AG04450 (cell line): ENCODE data around the gene SCARF2. TPM values are rescaled to one million over a fixed set of nuclear protein-coding genes. Genes with fewer than 3 reads are reported as not detected.
"Not testable (repeated sequence)": the region's sequence is repeated elsewhere in the genome, so short reads cannot be mapped to it uniquely, and the experiment has no call there.

Source experiments
- CTCF ChIA-PET: fragments of 300-600, 350-600 bp; formaldehyde crosslinking; extraction: SDS; loops from one replicate; lab custom pipeline; 2022; ENCODE audit warnings: antibody characterized with exemption, inconsistent platforms; lab: Charles Lee
- POLR2A ChIA-PET: fragments of 350-600 bp; formaldehyde crosslinking; extraction: SDS; loops from one replicate; lab custom pipeline; 2021; ENCODE audit warnings: antibody characterized with exemption, inconsistent platforms; lab: Yijun Ruan, JAX
- DNase-seq: peaks from one replicate; pipeline ENCODE4 v3.0.0-alpha.2; 2011; ENCODE audit warnings: low read depth, low spot score
- H3K27ac ChIP-seq: one replicate; pipeline ENCODE4 v1.5.1; 2012; ENCODE audit warnings: low read depth, low read length, control low read depth
- H3K27me3 ChIP-seq: one replicate; pipeline ENCODE4 v1.6.0; 2012; ENCODE audit warnings: low read length; ENCODE audit not compliant: control insufficient read depth, insufficient read depth
- H3K4me3 ChIP-seq: 2 replicates; pipeline ENCODE4 v1.5.1; 2011; ENCODE audit warnings: mild to moderate bottlenecking, low read depth, low read length, control low read depth
- H3K9me3 ChIP-seq: 2 replicates; pipeline ENCODE4 v1.5.1; 2012; ENCODE audit warnings: low read length; ENCODE audit not compliant: control insufficient read depth, insufficient read depth
- polyA plus RNA-seq: library from polyadenylated mRNA; depleted of rRNA; stranded (reverse); fragments of >200 nt; gene quantifications from 2 replicates; pipeline ENCODE4 v1.2.3, GENCODE V29; 2011
- TF ChIP-seq, protein P1 (sequence below): IDR thresholded peaks from 2 replicates; pipeline ENCODE4 v1.5.1; 2011; ENCODE audit warnings: low read depth, low read length, control low read depth, inconsistent platforms

The SCARF2 gene
- polyA plus RNA-seq, 1 experiment = 7.3 TPM

DNA sequence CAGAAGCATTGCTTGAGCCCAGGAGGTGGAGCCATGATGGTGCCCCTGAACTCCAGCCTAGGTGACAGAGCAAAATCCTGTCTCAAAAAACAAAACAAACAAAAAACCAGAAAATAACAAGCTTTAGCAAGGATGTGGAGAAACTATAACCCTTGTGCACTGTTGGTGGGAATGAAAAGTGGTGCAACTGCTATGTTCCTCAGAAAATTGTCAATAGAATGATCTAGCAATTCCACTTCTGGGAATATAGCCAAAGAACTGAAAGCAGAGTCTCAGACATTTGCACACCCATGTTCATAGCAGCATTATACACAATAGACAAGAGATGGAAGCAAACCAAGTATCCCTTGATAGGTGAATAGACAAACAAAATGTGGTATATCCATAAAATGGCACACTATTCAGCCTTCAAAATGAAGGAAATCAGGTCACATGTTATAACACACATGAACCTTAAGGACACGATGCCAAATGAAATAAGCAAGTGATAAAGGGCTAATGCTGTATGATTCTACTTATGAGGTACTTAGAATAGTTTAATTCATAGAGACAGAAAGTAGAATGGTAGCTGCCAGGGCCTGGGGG is 42.1 kb upstream of the SCARF2 start:
- POLR2A ChIA-PET = no interaction called here
- TF ChIP-seq, protein P1, sequence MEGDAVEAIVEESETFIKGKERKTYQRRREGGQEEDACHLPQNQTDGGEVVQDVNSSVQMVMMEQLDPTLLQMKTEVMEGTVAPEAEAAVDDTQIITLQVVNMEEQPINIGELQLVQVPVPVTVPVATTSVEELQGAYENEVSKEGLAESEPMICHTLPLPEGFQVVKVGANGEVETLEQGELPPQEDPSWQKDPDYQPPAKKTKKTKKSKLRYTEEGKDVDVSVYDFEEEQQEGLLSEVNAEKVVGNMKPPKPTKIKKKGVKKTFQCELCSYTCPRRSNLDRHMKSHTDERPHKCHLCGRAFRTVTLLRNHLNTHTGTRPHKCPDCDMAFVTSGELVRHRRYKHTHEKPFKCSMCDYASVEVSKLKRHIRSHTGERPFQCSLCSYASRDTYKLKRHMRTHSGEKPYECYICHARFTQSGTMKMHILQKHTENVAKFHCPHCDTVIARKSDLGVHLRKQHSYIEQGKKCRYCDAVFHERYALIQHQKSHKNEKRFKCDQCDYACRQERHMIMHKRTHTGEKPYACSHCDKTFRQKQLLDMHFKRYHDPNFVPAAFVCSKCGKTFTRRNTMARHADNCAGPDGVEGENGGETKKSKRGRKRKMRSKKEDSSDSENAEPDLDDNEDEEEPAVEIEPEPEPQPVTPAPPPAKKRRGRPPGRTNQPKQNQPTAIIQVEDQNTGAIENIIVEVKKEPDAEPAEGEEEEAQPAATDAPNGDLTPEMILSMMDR = no peak
- Histone ChIP-seq H3K9me3 (no peaks in the 10 kb centered on the region), H3K4me3 (no peak overlapping the region), H3K27ac (no peak overlapping the region), H3K27me3 (no peaks in the 10 kb centered on the region)
- no peak for DNase-seq
- CTCF ChIA-PET = no interaction called here

DNA sequence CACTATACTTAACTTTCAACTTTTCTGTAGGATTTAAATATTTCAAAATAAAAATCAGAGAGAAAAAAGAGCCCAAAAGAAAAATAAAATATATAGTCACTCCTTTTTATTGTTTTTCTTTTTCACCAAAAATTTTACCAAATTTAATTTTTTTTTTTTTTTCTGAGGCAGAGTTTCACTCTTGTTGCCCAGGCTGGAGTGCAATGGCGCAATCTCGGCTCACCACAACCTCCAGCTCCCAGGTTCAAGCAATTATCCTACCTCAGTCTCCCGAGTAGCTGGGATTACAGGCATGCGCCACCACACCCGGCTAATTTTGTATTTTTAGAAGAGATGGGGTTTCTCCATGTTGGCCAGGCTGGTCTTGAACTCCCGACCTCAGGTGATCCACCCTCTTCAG is 40.4 kb upstream of the SCARF2 start:
- H3K9me3 ChIP-seq, CTCF ChIA-PET, H3K4me3 ChIP-seq, POLR2A ChIA-PET, H3K27ac ChIP-seq, DNase-seq, H3K27me3 ChIP-seq: not testable (repeated sequence)

DNA sequence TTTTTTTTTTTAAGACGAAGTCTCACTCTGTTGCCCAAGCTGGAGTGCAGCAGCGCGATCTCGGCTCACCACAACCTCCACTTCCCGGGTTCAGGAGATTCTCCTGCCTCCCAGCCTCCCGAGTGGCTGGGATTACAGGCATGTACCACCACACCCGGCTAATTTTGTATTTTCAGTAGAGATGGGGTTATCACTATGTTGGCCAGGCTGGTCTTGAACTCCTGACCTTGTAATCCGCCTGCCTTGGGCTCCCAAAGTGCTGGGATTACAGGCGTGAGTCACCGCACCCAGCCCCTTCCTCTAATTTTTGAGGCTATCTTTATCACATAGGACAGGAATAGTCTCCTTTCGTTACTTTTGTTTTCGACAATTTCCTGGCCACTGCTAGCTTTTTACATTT is 37.9 kb upstream of the SCARF2 start:
- POLR2A ChIA-PET = not testable (repeated sequence)

GRCh38 chr22:20475115-20475436 is 37.5 kb upstream of the SCARF2 start:
- Histone ChIP-seq H3K27ac (no peak overlapping the region), H3K9me3 (no peaks in the 10 kb centered on the region), H3K4me3 (no peak overlapping the region), H3K27me3 (no peaks in the 10 kb centered on the region)
- CTCF ChIA-PET = no interaction called here
- no peak for DNase-seq
- TF ChIP-seq, protein P1 = no peak
- POLR2A ChIA-PET = no interaction called here

More for the DNA sequence above, 37.9 kb upstream of the SCARF2 start:
- H3K27ac ChIP-seq, CTCF ChIA-PET, H3K4me3 ChIP-seq, H3K27me3 ChIP-seq, DNase-seq, H3K9me3 ChIP-seq: not testable (repeated sequence)

DNA sequence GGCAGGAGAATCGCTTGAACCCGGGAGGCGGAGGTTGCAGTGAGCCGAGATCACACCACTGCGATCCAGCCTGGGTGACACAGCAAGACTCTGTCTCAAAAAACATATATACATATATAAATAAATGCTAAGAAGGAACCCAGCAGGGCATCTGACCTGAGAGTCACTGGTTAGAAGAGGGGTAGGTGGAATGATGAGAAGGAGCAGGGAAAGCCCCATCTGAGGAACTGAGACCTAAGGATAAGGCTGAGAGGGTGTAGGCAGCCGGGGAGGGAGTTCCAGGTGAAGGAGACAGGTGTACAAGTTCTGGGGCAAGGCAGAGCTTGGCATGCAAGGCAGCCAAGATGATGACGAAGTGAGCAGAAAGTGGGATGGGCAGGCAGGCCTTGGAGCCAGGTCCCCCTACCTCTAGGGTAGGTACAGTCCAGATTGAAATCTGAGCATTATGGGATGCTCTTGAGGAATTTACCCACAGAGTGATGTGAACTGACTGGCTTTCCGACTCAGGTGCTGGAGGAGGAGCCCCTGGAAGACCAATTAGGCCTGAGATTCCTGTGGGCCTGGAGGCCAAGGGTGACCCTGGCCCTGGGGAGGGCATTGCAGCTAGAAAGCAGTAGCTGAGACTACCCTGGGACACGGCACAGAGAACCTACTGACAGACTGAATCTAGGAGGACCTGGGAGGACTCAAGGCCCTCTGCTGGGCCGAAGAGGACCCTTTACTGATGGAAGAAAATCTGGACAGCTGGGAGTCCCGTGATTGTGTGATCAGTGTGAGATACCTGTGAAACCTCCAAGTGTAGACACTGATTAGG is 35.2 kb upstream of the SCARF2 start:
- CTCF ChIA-PET = no interaction called here
- H3K9me3 ChIP-seq = no peaks in the 10 kb centered on the region
- no peaks in the 10 kb centered on the region for H3K27me3 ChIP-seq
- no peak overlapping the region for H3K4me3 ChIP-seq
- DNase-seq = no peak
- POLR2A ChIA-PET = no interaction called here
- TF ChIP-seq, protein P1 = no peak
- H3K27ac ChIP-seq = no peak overlapping the region

DNA sequence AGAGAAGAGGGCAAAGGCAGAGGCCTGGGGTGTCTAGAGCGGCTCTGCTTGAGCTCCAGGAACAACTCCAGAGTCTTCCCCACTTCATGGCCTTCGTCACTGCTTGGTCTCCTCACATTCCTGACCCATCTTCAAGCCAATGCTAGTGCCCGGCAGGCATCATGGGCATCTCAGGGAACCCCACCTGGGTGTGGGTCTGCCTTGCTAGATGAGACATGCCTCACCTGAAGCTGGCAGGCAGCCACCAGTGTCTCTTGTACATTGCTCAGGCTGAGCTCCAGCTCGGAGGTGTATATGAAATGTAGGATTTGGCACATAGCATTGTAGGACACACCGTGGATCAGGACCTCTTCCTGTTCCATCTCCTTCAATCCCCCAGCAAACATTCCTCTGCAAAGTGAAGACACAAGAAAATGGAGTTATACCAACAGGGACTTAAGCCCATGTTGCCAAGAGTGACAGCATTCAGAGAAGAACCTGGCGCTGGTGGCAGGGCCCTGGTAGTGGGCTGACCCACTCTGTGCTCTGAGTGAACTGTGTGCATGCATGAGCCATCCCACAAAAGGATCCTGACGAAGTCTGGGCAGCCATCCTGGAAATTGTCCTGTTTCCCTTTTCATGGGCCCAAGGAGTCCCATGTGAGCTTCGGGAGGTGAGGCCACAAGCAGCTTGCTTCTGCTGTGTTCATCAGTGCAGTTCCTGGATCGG is 33.7 kb upstream of the SCARF2 start:
- POLR2A ChIA-PET = no interaction called here
- CTCF ChIA-PET = no interaction called here
- no peaks in the 10 kb centered on the region for H3K27me3 ChIP-seq
- H3K9me3 ChIP-seq = no peaks in the 10 kb centered on the region
- TF ChIP-seq, protein P1 = no peak
- H3K4me3 ChIP-seq = no peak overlapping the region
- H3K27ac ChIP-seq = no peak overlapping the region
- DNase-seq = no peak

- H3K4me3 ChIP-seq, H3K27ac ChIP-seq, H3K9me3 ChIP-seq, POLR2A ChIA-PET, H3K27me3 ChIP-seq, CTCF ChIA-PET, DNase-seq: not testable (repeated sequence)
Measured at GRCh38 chr22:20470525-20470924, 32.9 kb upstream of the SCARF2 start.
